ENCODE measurements around the gene EIF6.
"Not testable (repeated sequence)": the region's sequence is repeated elsewhere in the genome, so short reads cannot be mapped to it uniquely, and the experiment has no call there.

Gene EIF6

DNA sequence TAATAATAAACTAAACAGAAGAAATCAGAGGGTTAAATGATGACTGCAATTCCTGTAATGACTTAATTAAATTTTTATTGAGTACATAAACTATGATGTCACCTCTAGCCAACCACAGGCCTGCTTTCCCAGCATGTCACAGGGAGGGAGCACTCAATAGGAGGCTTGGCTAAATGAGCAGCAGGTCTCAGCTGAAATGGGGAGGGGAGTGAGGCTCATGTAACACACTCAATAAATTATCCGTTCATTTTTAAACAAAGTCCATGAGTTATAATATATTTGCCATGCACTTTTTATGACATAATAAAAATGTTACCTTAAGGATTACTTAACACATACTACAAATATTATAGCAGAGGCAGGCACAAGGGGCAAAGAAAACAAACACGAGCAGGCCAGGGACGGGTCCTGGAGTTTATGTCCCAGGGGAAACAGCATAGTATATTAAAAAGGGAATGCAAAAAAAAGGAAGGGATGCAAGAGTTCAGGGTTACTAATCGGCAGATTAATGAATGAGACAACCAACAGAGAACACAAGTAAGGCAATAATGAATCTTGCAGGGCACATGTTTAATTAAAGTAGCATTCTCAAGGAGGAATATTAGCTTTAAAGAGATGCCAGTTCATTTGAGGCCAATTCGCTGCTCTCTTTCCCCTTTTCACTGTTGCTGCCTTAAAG lies 34.8 kb upstream of the EIF6 start:
- H3K27me3 Mint-ChIP-seq = no peaks in the 10 kb centered on the region
- H3K9me3 Mint-ChIP-seq = no peaks in the 10 kb centered on the region
- peaks cover 21 to 37% of the 10 kb centered on the region in 2 donors for H3K36me3 Mint-ChIP-seq
- no peak for DNase-seq
- no peak for ATAC-seq (replicated peaks)
- no peak overlapping the region for H3K27ac Mint-ChIP-seq
- H3K4me1 Mint-ChIP-seq = peaks cover 11 to 14% of the 10 kb centered on the region in 2 donors
- H3K4me3 Mint-ChIP-seq = no peak overlapping the region

DNA sequence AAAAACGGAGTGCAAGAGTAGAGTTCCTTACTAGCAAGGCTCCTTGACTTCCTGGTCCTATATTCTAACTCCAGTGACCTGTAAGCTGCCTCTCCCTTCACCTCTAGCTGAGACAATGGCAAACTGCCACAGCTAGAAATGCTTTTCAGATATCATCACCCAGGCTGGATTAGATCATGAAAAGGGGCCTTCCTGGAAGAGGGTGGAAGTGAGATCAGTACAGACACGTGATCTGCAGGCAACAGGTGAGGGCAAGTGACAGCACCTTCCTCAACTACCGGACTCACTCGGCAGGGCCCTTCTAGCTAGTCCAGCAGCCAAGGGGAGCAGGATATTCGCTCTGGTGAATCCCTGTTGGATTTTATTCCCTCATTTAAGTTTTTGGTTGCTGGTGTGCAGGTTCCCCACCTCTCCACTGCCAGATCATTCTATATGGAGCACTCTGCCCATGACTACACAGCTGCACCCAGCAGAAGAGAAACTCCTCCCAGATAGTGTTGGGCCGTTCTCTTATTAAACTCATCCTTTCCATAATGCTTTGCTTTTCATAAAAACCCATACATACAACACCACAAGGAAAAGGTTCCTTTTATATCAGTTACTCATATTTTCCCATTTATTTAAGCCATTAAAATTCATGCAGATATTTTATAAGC lies 34.1 kb upstream of the EIF6 start:
- H3K4me3 Mint-ChIP-seq = no peak overlapping the region
- ATAC-seq (replicated peaks) (no peak), DNase-seq (no peak)
- no peaks in the 10 kb centered on the region for H3K9me3 Mint-ChIP-seq
- no peak overlapping the region for H3K27ac Mint-ChIP-seq
- H3K36me3 Mint-ChIP-seq = peaks cover 20 to 36% of the 10 kb centered on the region in 2 donors
- no peaks in the 10 kb centered on the region for H3K27me3 Mint-ChIP-seq
- peaks cover 11 to 14% of the 10 kb centered on the region in 2 donors for H3K4me1 Mint-ChIP-seq

DNA sequence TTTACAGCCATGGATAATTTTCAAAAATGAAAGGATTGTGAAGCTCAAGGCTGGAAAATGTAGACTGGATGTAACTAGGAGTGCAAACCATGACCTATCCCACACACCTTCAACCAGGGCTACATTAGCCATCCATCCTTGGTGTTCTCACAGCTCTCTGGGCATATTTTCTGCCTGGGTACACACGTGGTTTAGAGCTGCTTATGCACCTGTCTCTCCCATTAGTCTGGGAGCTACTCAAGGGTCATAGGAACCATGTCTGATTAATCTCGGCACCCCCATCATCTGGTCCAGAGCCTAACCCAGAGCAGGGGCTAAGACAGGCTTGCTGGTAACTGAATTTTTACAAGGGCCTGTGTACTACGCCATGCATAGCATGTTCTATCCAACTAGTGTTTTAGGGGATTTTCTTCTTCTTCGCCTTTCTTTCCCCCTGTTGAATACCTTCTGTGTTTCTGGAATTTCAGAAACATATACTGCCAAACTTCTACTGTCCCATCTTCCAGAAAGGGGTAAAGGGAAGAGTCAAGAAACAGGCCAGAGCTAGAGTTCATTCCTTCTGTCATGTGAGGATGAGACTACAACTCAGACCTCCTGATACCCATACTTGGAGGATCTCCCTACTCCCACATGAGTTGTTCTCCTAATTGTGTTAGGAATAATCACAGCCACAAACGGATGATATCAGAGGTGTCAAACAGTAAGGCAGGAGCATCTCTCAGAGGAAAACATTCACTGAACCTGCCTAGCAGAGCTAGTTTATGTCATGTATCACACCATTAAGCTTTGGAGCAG lies 33.0 kb upstream of the EIF6 start:
- peaks cover 23 to 39% of the 10 kb centered on the region in 2 donors for H3K36me3 Mint-ChIP-seq
- H3K27ac Mint-ChIP-seq = peak overlapping the region; percentile 44
- DNase-seq = no peak

GRCh38 chr20:35316086-35316485 lies 31.5 kb upstream of the EIF6 start:
- no peak for DNase-seq
- Mint-ChIP-seq H3K27me3 (no peaks in the 10 kb centered on the region), H3K4me1 (peaks cover 11 to 16% of the 10 kb centered on the region in 2 donors), H3K4me3 (no peak overlapping the region), H3K36me3 (peaks cover 29 to 46% of the 10 kb centered on the region in 2 donors), H3K9me3 (no peaks in the 10 kb centered on the region), H3K27ac (no peak overlapping the region)
- no peak for ATAC-seq (replicated peaks)

More for the DNA sequence above, 33.0 kb upstream of the EIF6 start:
- Mint-ChIP-seq H3K9me3 (no peaks in the 10 kb centered on the region), H3K27me3 (no peaks in the 10 kb centered on the region), H3K4me1 (peaks cover 11 to 15% of the 10 kb centered on the region in 2 donors), H3K4me3 (no peak overlapping the region)
- ATAC-seq (replicated peaks) = no peak

DNA sequence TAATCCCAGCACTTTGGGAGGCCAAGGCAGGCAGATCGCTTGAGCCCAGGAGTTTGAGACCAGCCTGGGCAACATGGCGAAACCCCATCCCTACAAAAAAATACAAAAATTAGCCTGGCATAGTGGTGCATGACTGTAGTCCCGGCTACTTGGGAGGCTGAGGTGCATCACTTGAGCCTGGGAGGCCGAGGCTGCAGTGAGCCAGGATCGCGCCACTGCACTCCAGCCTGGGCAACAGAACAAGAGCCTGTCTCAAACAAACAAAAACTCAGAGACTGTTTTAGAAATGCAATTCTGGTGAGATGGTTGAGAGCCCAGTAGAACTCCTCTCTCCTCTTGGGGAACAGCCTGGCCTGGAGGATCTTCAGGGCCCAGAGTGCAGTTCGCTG lies 31.1 kb upstream of the EIF6 start:
- H3K9me3 Mint-ChIP-seq; DNase-seq; H3K27me3 Mint-ChIP-seq; ATAC-seq (replicated peaks); H3K4me3 Mint-ChIP-seq; H3K27ac Mint-ChIP-seq: not testable (repeated sequence)
- H3K36me3 Mint-ChIP-seq = peaks cover 28 to 44% of the 10 kb centered on the region in 2 donors
- peaks cover 10 to 16% of the 10 kb centered on the region in 2 donors for H3K4me1 Mint-ChIP-seq

GRCh38 chr20:35314816-35315631 lies 30.5 kb upstream of the EIF6 start:
- Mint-ChIP-seq H3K27ac (no peak overlapping the region), H3K4me3 (no peak overlapping the region), H3K4me1 (peaks cover 6 to 14% of the 10 kb centered on the region in 2 donors), H3K36me3 (peaks cover 27 to 42% of the 10 kb centered on the region in 2 donors), H3K27me3 (no peaks in the 10 kb centered on the region), H3K9me3 (no peaks in the 10 kb centered on the region)
- ATAC-seq (replicated peaks) = no peak
- no peak for DNase-seq

- no peak overlapping the region for H3K4me3 Mint-ChIP-seq
- no peak for DNase-seq
Observed at GRCh38 chr20:35312318-35312717, 27.7 kb upstream of the EIF6 start.

DNA sequence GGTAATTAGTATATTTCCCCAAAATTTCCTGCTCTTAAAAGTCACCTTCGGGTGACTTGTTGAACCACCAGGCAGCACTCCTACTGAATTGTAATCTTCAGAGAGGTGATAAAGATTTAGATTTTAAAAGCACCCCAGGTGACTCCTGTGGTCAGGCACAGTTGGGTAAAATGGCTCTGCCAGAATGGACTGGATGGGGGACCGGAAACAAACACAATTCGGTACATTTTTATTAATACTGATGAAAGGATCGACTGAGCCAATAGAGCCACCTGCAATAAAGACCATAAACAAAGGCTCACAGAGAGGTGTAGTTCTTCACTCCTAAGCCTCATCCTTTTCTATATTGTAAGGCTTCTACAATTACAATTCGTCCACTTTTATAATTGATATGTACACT lies 27.2 kb upstream of the EIF6 start:
- H3K27ac Mint-ChIP-seq = no peak overlapping the region
- no peak for DNase-seq
- ATAC-seq (replicated peaks) = no peak
- no peaks in the 10 kb centered on the region for H3K27me3 Mint-ChIP-seq
- no peaks in the 10 kb centered on the region for H3K9me3 Mint-ChIP-seq
- peaks cover 0 to 11% of the 10 kb centered on the region in 2 donors for H3K4me1 Mint-ChIP-seq
- no peak overlapping the region for H3K4me3 Mint-ChIP-seq
- peaks cover 34 to 43% of the 10 kb centered on the region in 2 donors for H3K36me3 Mint-ChIP-seq

More at GRCh38 chr20:35312318-35312717, 27.7 kb upstream of the EIF6 start:
- ATAC-seq (replicated peaks) = no peak
- Mint-ChIP-seq H3K27ac (no peak overlapping the region), H3K27me3 (no peaks in the 10 kb centered on the region), H3K36me3 (peaks cover 34 to 42% of the 10 kb centered on the region in 2 donors), H3K4me1 (peaks cover 0 to 11% of the 10 kb centered on the region in 2 donors), H3K9me3 (no peaks in the 10 kb centered on the region)

DNA sequence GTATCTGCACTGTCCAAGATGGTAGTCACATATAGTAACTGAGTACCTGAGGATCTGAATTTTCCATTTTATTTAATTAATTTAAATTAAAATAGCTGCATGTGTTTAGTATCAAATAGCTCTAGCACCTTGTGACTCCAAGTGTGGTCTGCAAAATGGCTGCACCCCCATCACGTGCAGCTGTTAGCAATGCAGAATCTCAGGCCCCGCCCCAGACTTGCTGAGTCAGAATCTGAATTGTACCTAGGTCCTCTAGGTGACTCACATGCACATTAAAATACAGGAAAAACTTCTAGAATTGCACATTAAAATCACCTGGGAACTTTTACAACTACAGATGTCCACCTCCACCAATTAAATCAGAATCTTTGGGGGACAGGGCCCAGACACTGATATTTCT lies 26.8 kb upstream of the EIF6 start:
- Mint-ChIP-seq H3K36me3 (peaks cover 34 to 46% of the 10 kb centered on the region in 2 donors), H3K4me1 (peaks cover 2 to 11% of the 10 kb centered on the region in 2 donors), H3K9me3 (no peaks in the 10 kb centered on the region), H3K4me3 (no peak overlapping the region), H3K27ac (no peak overlapping the region), H3K27me3 (no peaks in the 10 kb centered on the region)
- ATAC-seq (replicated peaks) (no peak), DNase-seq (no peak)

DNA sequence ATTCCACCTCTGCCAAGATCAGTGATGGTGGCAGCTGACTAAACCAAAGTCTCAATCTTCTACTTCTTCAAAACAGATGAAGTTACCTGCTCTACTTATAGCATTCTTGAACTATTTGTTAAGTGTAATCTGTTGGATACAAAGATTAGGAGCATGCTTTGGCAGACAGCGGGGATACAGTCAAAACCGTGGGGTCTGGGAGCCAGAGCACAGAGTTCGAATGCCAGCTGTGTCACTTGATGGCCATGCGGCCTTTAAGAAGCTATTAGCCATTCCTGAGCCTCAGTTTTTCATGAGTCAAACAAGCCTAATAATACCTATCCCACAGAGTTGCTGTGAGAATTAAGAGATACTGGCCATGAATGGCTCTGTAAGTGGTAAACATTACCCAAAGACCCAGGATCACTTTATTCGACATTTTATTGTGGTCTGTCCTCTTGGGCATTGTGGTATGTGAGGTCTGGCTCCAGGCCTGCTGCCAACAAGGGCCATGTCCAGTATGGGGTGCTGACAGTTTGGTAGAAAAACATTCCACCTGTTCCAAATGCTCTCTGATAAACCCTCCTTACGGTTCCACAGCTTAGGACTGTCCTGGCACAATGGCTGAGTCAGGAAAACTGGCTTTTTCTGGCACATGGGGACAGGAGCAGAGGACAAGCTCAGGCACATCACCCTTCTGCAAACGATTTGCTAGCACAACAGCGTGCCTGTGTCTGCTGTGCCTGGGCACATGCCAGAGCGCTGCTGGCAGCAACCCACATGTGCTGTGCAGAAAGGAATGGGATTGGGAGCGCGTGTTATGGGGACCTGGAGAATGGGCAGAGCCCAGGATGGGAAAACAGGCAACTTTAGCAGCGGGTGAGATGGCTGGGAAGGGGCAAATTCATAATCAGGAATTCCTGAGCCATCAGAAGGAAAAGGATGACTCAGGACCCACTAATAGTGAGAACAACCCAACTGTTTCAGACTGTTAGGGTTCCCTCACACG lies 23.4 kb upstream of the EIF6 start:
- DNase-seq (no peak), ATAC-seq (replicated peaks) (no peak)
- Mint-ChIP-seq H3K9me3 (no peaks in the 10 kb centered on the region), H3K4me1 (peaks cover 20 to 32% of the 10 kb centered on the region in 2 donors), H3K27me3 (no peaks in the 10 kb centered on the region), H3K4me3 (no peak overlapping the region), H3K27ac (no peak overlapping the region), H3K36me3 (peaks cover 36 to 51% of the 10 kb centered on the region in 2 donors)

DNA sequence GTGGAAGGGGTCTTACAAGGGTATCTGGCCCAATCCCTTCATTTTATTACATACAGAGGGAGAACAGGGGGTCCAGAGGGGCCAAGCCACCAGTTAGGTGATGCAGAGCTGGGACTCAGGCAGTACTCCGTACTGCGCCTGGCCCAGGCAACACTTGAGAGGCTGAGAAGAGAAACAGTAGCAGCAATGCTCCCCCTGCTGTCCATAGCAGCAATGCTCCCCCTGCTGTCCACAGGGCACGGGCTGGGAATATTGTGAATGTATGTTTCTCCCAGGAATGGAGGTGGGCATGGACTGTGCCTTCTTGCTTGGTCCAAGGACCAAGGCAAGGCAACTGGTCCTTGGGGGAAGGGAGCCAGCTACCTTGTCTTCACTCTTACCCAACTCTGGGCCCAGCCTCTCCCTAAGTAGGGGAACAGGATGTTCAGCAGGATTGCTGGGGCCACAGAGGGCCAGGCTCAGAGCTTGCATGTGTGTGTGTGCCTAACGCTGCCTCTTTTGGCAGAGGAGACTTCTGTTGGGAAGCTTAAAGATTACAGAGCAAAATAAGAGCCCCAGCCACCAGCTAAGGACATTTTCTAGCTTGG lies 22.5 kb upstream of the EIF6 start:
- Mint-ChIP-seq H3K27ac (peak overlapping the region; percentile 10), H3K4me3 (no peak overlapping the region), H3K4me1 (peaks cover 17 to 32% of the 10 kb centered on the region in 2 donors), H3K36me3 (peaks cover 28 to 45% of the 10 kb centered on the region in 2 donors), H3K27me3 (no peaks in the 10 kb centered on the region), H3K9me3 (no peaks in the 10 kb centered on the region)
- DNase-seq = no peak
- ATAC-seq (replicated peaks) = peak in 1 of 2 donors; percentile 28

DNA sequence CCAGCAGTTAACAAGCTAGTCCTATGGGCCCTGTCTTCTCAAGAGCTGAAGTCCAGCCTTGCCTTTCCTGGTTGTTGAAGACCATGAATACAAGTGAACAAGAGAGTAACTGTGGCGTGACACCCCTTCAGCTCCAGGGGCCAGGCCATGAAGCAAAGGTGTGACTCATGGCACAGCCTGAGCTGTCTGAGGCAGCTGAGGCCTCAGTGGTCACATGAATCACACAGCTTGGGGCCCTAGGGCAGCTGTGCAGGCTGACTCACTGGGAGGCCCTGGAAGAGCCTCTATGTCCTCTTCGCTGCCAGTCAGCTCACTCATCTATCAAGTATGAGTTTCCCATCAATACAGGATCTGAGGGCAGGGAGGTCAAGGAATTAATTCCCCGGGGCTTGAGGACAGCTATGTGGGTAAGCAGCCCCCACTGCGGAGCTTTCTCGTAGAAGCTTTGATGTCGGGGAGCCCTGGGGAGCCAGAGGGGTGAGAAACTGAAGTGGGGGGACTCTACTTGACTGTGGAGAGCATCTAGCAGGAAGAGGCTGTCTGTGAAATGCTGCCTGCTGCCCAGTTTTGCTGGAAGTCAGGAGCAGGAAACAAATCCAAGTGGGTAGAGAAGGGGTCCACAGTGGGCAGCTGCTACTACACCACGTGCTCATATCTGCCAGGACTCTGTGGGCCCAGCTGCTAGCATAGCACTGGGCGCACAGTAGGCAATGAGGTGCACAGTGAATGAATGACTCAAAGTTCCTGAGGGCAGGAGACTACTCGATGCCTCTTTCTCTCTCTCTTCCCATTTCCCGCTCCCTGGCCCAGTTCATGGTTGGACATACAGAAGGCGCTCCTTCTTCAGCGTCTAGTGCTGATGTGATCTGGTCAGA lies 21.3 kb upstream of the EIF6 start:
- ATAC-seq (replicated peaks) = peak; percentile 81 to 84
- Mint-ChIP-seq H3K9me3 (no peaks in the 10 kb centered on the region), H3K4me3 (no peak overlapping the region), H3K36me3 (peaks cover 29 to 51% of the 10 kb centered on the region in 2 donors), H3K27ac (peak overlapping the region; percentile 70), H3K27me3 (no peaks in the 10 kb centered on the region), H3K4me1 (peaks cover 17 to 32% of the 10 kb centered on the region in 2 donors)
- DNase-seq = peak; percentile 24
